ENCODE data around the gene INSRR.

Gene INSRR

GRCh38 chr1:156869455-156869854, 10.5 kb upstream of the INSRR start:
- DNase-seq = no peak

GRCh38 chr1:156868341-156868740, 9.4 kb upstream of the INSRR start:
- no peak for DNase-seq

GRCh38 chr1:156866249-156866909, 7.5 kb upstream of the INSRR start:
- no peak for DNase-seq

- no peak for DNase-seq
Measured at GRCh38 chr1:156865865-156866248, 6.9 kb upstream of the INSRR start.

GRCh38 chr1:156865258-156865657, 6.3 kb upstream of the INSRR start:
- no peak for DNase-seq

- no peak for DNase-seq
Measured at GRCh38 chr1:156864796-156865195, 5.9 kb upstream of the INSRR start.

- DNase-seq = no peak
Measured at GRCh38 chr1:156863631-156864030, 4.7 kb upstream of the INSRR start.

GRCh38 chr1:156862997-156863599, 4.2 kb upstream of the INSRR start:
- no peak for DNase-seq

- DNase-seq = no peak
Measured at GRCh38 chr1:156862584-156862983, 3.7 kb upstream of the INSRR start.

GRCh38 chr1:156860628-156861423, 1.9 kb upstream of the INSRR start, which contains the start of gene NTRK1:
NTRK1 (plus strand) TSS chr1:156860865; CDS start chr1:156860935, 70 bp downstream.
- DNase-seq = peak; percentile 32

GRCh38 chr1:156860113-156860627, 1.3 kb upstream of the INSRR start:
- DNase-seq = peak; percentile 46

GRCh38 chr1:156859523-156860112, 701 bp upstream of the INSRR start:
- no peak for DNase-seq

GRCh38 chr1:156858555-156858956, 361 bp downstream of the INSRR start:
- DNase-seq = no peak

GRCh38 chr1:156857532-156857931, 1.4 kb downstream of the INSRR start:
- no peak for DNase-seq

GRCh38 chr1:156856282-156856785, 2.6 kb downstream of the INSRR start:
- no peak for DNase-seq

- no peak for DNase-seq
Measured at GRCh38 chr1:156854634-156855033, 4.3 kb downstream of the INSRR start.

GRCh38 chr1:156853761-156854160, 5.2 kb downstream of the INSRR start:
- no peak for DNase-seq

GRCh38 chr1:156852418-156852874, 6.5 kb downstream of the INSRR start:
- no peak for DNase-seq

- no peak for DNase-seq
Measured at GRCh38 chr1:156851779-156852417, 7.0 kb downstream of the INSRR start.

- DNase-seq = no peak
Measured at GRCh38 chr1:156849151-156849496, 9.8 kb downstream of the INSRR start.

- DNase-seq = peak; percentile 56
Measured at GRCh38 chr1:156848461-156849150, 10.3 kb downstream of the INSRR start.

All from stimulated activated naive CD4-positive, alpha-beta T cell treated with Interleukin-2 at 50 U/mL for 16 hours (primary cell).